Right lobe of liver (tissue), 6 donors: ENCODE data around the gene TRIL. TPM values are rescaled to one million over a fixed set of nuclear protein-coding genes. Genes with fewer than 3 reads are reported as not detected.
A peak's percentile ranks its signal among the peaks of the same experiment; 100 is the strongest.

Experiments
- ATAC-seq, 4 donors: fragments of 200-7000 bp; cut with Tn5 transposase; one replicate each; pipeline ENCODE4 v1.9.1; 2020; ENCODE audit warnings: mild to moderate bottlenecking in 4 of 4, moderate library complexity in 4 of 4
- DNase-seq, 3 donors: peaks; one replicate each; pipeline ENCODE4 v3.0.0-alpha.2; 2020
- H3K27ac ChIP-seq, 3 donors: fragments of 200-600 bp; one replicate each; pipeline ENCODE4 v1.8.0; 2022
- H3K27me3 ChIP-seq, 2 donors: fragments of 200-600 bp; one replicate each; pipeline ENCODE4 v1.8.0; 2022
- H3K36me3 ChIP-seq, 4 donors: fragments of 200-600 bp; sonication (generic) in 1 of 4; one replicate each; pipeline versions ENCODE4 v1.5.1 to v1.8.0; 2017 to 2022; ENCODE audit warnings: control low read depth in 1 of 4
- H3K4me1 ChIP-seq, 4 donors: fragments of 200-600 bp; sonication (generic) in 1 of 4; one replicate each; pipeline versions ENCODE4 v1.5.1 to v1.8.0; 2017 to 2022; ENCODE audit warnings: control low read depth in 1 of 4
- H3K4me3 ChIP-seq, 3 donors: fragments of 200-600 bp; one replicate each; pipeline ENCODE4 v1.8.0; 2022
- H3K9me3 ChIP-seq, 4 donors: fragments of 200-600 bp; sonication (generic) in 1 of 4; one replicate each; pipeline versions ENCODE4 v1.5.1 to v1.8.0; 2017 to 2022; ENCODE audit warnings: control low read depth in 1 of 4
- CTCF ChIP-seq, 4 donors: fragments of 200-600 bp in 3 of 4; fragments of 450-650 bp in 1 of 4; IDR thresholded peaks; one replicate each; pipeline versions ENCODE4 v1.5.1 to v1.8.0; 2016 to 2022; ENCODE audit warnings: antibody characterized with exemption in 4 of 4, mild to moderate bottlenecking in 2 of 4
- POLR2A ChIP-seq: fragments of 450-650 bp; IDR thresholded peaks from one replicate; pipeline ENCODE4 v1.6.1; 2017; ENCODE audit warnings: antibody characterized with exemption, mild to moderate bottlenecking
- WGBS: methylation state at CpG from one replicate; pipeline ENCODE4 v1.1.6; 2018; ENCODE audit warnings: low coverage, low lambda C conversion rate; ENCODE audit not compliant: insufficient coverage; ENCODE audit errors: missing lambda C conversion rate; 5-methylcytosine and 5-hydroxymethylcytosine counted together
- intact Hi-C, 2 donors: fragments of 100-400 bp; cut with DNase I; formaldehyde crosslinking; loops; one replicate each; pipeline versions ENCODE4 v1.11.2 to v1.14.1; 2022
- total RNA-seq, 6 experiments: library from RNA; depleted of rRNA in 2 of 6; stranded (reverse); fragments of >200 nt in 2 of 6; fragmentation: NEBNext Ultra II Directional in 3 of 6; extraction: Animal tissue kit (Norgen Biotek cat#: 25700) in 3 of 6; gene quantifications; one replicate each; pipeline versions ENCODE4 v1.1.0 to v1.2.4, GENCODE V29; 2016 to 2023
- donor health status: DM: no; HTN: yes; CAD: no.
- donor health status: DM: no; HTN: no; CAD: no.
- donor health status: DM: no; HTN: no; CAD: no.
- donor health status: DM: no; HTN: yes; CAD: no.
- donor health status: DM: no; HTN: yes; CAD: no.

The TRIL gene
- total RNA-seq, 6 experiments from 2014 or later, result 0.12 to 0.29 (median 0.21) TPM

GRCh38 chr7:28954471-28954870 lies 3.7 kb downstream of the TRIL start:
- intact Hi-C loops, result no loop called here
- peak overlapping the region in 1 of 3 donors; percentile 56 for H3K27ac ChIP-seq
- TF ChIP-seq CTCF (IDR thresholded peaks at IDR 0.05) (no peak), POLR2A (no peak)

GRCh38 chr7:28953633-28954032 lies 4.5 kb downstream of the TRIL start:
- TF ChIP-seq CTCF (IDR thresholded peaks at IDR 0.05), result no peak
- no peak for TF ChIP-seq POLR2A
- Histone ChIP-seq H3K4me3 (no peak overlapping the region), H3K36me3 (no peaks in the 10 kb centered on the region), H3K27ac (peak overlapping the region in 1 of 3 donors; percentile 24), H3K4me1 (peaks cover 0 to 33% (median 4%) of the 10 kb centered on the region in 4 donors), H3K9me3 (no peaks in the 10 kb centered on the region), H3K27me3 (no peaks in the 10 kb centered on the region)
- intact Hi-C loops, result no loop called here
- ATAC-seq (no peak), DNase-seq (no peak)
- WGBS, result 47% methylated on average over 3 of the region's 4 CpGs

More at GRCh38 chr7:28954471-28954870, 3.7 kb downstream of the TRIL start:
- Histone ChIP-seq H3K27me3 (no peaks in the 10 kb centered on the region), H3K4me1 (peaks cover 0 to 33% (median 4%) of the 10 kb centered on the region in 4 donors), H3K4me3 (no peak overlapping the region), H3K9me3 (no peaks in the 10 kb centered on the region), H3K36me3 (no peaks in the 10 kb centered on the region)
- DNase-seq, result no peak
- peak in 1 of 4 donors; percentile 4 for ATAC-seq

- Histone ChIP-seq H3K4me1 (no peaks in the 10 kb centered on the region), H3K27me3 (no peaks in the 10 kb centered on the region), H3K36me3 (no peaks in the 10 kb centered on the region), H3K9me3 (no peaks in the 10 kb centered on the region), H3K27ac (no peak overlapping the region), H3K4me3 (no peak overlapping the region)
- no peak for ATAC-seq
- no peak for DNase-seq
- TF ChIP-seq POLR2A (no peak), CTCF (IDR thresholded peaks at IDR 0.05) (no peak)
- intact Hi-C loops, result no loop called here
- 50% methylated on average over 3 of the region's 3 CpGs for WGBS
These were observed 16.0 kb downstream of the TRIL start for GRCh38 chr7:28942168-28942567.

- 74% methylated on average over 4 of the region's 5 CpGs for WGBS
- no peak for ATAC-seq
- no peaks in the 10 kb centered on the region for H3K9me3 ChIP-seq
- no peaks in the 10 kb centered on the region for H3K4me1 ChIP-seq
- no peaks in the 10 kb centered on the region for H3K36me3 ChIP-seq
- H3K27me3 ChIP-seq, result no peaks in the 10 kb centered on the region
- intact Hi-C loops, result no loop called here
- TF ChIP-seq POLR2A, result no peak
- TF ChIP-seq CTCF (IDR thresholded peaks at IDR 0.05), result no peak
- no peak overlapping the region for H3K4me3 ChIP-seq
- DNase-seq, result no peak
- H3K27ac ChIP-seq, result no peak overlapping the region
These were observed 16.5 kb downstream of the TRIL start for GRCh38 chr7:28941633-28942032.

GRCh38 chr7:28940741-28941384 lies 17.3 kb downstream of the TRIL start:
- intact Hi-C loops, result no loop called here
- WGBS, result 66% methylated on average over 8 of the region's 11 CpGs

More at GRCh38 chr7:28940741-28941384, 17.3 kb downstream of the TRIL start:
- Histone ChIP-seq H3K4me1 (no peaks in the 10 kb centered on the region), H3K27me3 (no peaks in the 10 kb centered on the region), H3K36me3 (no peaks in the 10 kb centered on the region), H3K4me3 (no peak overlapping the region), H3K27ac (no peak overlapping the region), H3K9me3 (no peaks in the 10 kb centered on the region)
- DNase-seq (no peak), ATAC-seq (no peak)
- TF ChIP-seq POLR2A (no peak), CTCF (IDR thresholded peaks at IDR 0.05) (no peak)
